Hepatocyte (in vitro differentiated cells): Measurements from ENCODE around the gene TIGD1.

Source experiments
- CTCF ChIP-seq: fragments of 200-600 bp; sonication (generic); IDR thresholded peaks from 2 replicates; pipeline ENCODE4 v1.5.1; 2016; ENCODE audit warnings: antibody characterized with exemption, mild to moderate bottlenecking; ENCODE audit not compliant: poor library complexity
- EZH2 ChIP-seq: fragments of 200-600 bp; sonication (generic); IDR thresholded peaks from 2 replicates; pipeline ENCODE4 v1.6.1; 2016; ENCODE audit warnings: antibody characterized with exemption, mild to moderate bottlenecking, borderline replicate concordance
- EZH2phosphoT487 ChIP-seq: fragments of 200-600 bp; sonication (generic); IDR thresholded peaks from one replicate; pipeline ENCODE4 v1.6.1; 2018; ENCODE audit warnings: antibody characterized with exemption, mild to moderate bottlenecking, low read depth, moderate library complexity; ENCODE audit not compliant: unreplicated experiment, severe bottlenecking

- TF ChIP-seq EZH2 (no peak), CTCF (no peak), EZH2phosphoT487 (no peak)
Observed at GRCh38 chr2:232549655-232550353, 553 bp downstream of the TIGD1 start.
